ENCODE data around the gene IPPK.

- TF ChIP-seq CTCF (IDR thresholded peaks at IDR 0.05) (no peak), EZH2 (IDR thresholded peaks at IDR 0.05; ENCODE audit: borderline replicate concordance, insufficient read depth, low read depth, low read length, poor library complexity, severe bottlenecking) (no peak)
Observed at GRCh38 chr9:92616199-92616641, 53.7 kb downstream of the IPPK start.
